Body of pancreas (tissue), 4 donors: ENCODE data around the gene ACTL8.

Experiments used
- CTCF ChIP-seq, 7 experiments: fragments of 450-650 bp in 4 of 7; fragments of 200-600 bp in 3 of 7; sonication (generic) in 3 of 7; IDR thresholded peaks; one replicate each; pipeline ENCODE4 v1.5.1; 2016 to 2019; ENCODE audit warnings: antibody characterized with exemption in 7 of 7
- POLR2A ChIP-seq, 3 donors: fragments of 450-650 bp; IDR thresholded peaks; one replicate each; pipeline ENCODE4 v1.6.1; 2016; ENCODE audit warnings: antibody characterized with exemption in 3 of 3, mild to moderate bottlenecking in 2 of 3

- TF ChIP-seq CTCF (IDR thresholded peaks at IDR 0.05) (no peak), POLR2A (IDR thresholded peaks at IDR 0.05) (no peak)
Observed at GRCh38 chr1:17798011-17798410, 42.9 kb downstream of the ACTL8 start.
